Astrocyte of the spinal cord (primary cell): Measurements from ENCODE around the gene RUNX2.
A peak's percentile ranks its signal among the peaks of the same experiment; 100 is the strongest.

ENCODE experiments used
- DNase-seq: peaks from one replicate; pipeline ENCODE4 v3.0.0; 2011; ENCODE audit warnings: low read depth, low spot score
- H3K4me3 ChIP-seq: 2 replicates; pipeline ENCODE4 v1.5.1; 2011; ENCODE audit warnings: low read depth, mild to moderate bottlenecking, low read length, moderate library complexity
- CTCF ChIP-seq: IDR thresholded peaks from 2 replicates; pipeline ENCODE4 v1.5.1; 2012; ENCODE audit warnings: low read depth, mild to moderate bottlenecking, low read length, inconsistent platforms
- in situ Hi-C: cut with HindIII; loops from 2 replicates; pipeline ENCODE4 v1.10.0; 2017; ENCODE audit warnings: low sequenced_read_pairs

RUNX2 gene

GRCh38 chr6:45416700-45417099 lies 88.6 kb downstream of the RUNX2 start:
- no peak for TF ChIP-seq CTCF
- no peak for DNase-seq
- in situ Hi-C loops: no loop called here
- H3K4me3 ChIP-seq: no peak overlapping the region

GRCh38 chr6:45417436-45417835 lies 89.3 kb downstream of the RUNX2 start:
- no peak for DNase-seq
- H3K4me3 ChIP-seq: no peak overlapping the region
- in situ Hi-C loops: no loop called here
- no peak for TF ChIP-seq CTCF

- DNase-seq: peak; percentile 63
- in situ Hi-C loops: no loop called here
- peak; percentile 20 for TF ChIP-seq CTCF
- peak overlapping the region; percentile 79 for H3K4me3 ChIP-seq
Measured at GRCh38 chr6:45419571-45420082, 91.5 kb downstream of the RUNX2 start.

- H3K4me3 ChIP-seq: peak overlapping the region; percentile 79
- DNase-seq: peak; percentile 84
- TF ChIP-seq CTCF: no peak
- in situ Hi-C loops: no loop called here
Measured at GRCh38 chr6:45420083-45420908, 92.2 kb downstream of the RUNX2 start.

DNA sequence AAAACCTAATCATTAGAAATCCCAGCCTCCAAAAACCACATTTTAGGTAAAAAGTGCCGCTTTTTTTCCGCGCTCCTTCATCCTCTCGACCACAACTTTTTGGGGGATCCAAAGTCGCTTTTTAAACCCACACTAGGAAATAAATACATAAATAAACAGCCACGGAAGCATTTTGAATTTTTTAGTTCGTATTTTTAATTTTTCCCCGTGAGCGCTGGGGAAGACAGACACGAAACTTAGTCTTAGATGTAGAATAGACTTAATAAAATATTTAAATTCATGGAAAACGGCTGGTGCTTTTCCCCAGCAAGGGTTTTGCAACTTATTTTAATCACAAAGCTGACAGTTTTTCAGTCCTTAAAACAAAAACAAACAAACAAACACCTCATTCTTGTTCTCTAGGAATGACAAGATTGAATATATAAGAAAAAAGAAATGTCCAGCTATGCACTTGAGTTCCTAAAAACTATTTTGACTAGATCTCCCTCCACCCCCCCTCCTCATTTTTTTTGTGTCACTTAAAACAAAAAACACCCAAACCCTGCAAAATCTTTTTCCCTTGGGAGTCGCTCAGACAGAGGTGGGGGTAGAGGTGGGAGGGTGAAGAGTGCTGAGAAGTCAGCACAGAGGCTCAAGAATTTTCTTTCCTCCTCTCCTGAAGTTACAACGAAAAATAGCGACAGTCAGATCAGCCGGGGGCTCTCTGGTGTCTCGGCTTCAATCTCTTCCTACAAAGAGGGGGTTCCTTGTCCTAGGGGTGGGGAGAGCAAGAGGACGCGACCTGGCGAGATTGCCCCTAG lies 93.0 kb downstream of the RUNX2 start:
- TF ChIP-seq CTCF: no peak
- peak overlapping the region; percentile 79 for H3K4me3 ChIP-seq
- in situ Hi-C loops: no loop called here
- peak; percentile 53 for DNase-seq

- peak; percentile 84 for DNase-seq
- peak overlapping the region; percentile 79 for H3K4me3 ChIP-seq
- peak; percentile 34 for TF ChIP-seq CTCF
Measured at GRCh38 chr6:45421709-45422502, 93.8 kb downstream of the RUNX2 start.

More at GRCh38 chr6:45421709-45422502, 93.8 kb downstream of the RUNX2 start:
- in situ Hi-C loops: no loop called here
